Measurements from ENCODE around the gene E2F3. TPM values are rescaled to one million over a fixed set of nuclear protein-coding genes. Genes with fewer than 3 reads are reported as not detected.
A peak's percentile ranks its signal among the peaks of the same experiment; 100 is the strongest.

Gene E2F3
- total RNA-seq, 1 donor from 2014 or later, result 27.4 TPM

DNA sequence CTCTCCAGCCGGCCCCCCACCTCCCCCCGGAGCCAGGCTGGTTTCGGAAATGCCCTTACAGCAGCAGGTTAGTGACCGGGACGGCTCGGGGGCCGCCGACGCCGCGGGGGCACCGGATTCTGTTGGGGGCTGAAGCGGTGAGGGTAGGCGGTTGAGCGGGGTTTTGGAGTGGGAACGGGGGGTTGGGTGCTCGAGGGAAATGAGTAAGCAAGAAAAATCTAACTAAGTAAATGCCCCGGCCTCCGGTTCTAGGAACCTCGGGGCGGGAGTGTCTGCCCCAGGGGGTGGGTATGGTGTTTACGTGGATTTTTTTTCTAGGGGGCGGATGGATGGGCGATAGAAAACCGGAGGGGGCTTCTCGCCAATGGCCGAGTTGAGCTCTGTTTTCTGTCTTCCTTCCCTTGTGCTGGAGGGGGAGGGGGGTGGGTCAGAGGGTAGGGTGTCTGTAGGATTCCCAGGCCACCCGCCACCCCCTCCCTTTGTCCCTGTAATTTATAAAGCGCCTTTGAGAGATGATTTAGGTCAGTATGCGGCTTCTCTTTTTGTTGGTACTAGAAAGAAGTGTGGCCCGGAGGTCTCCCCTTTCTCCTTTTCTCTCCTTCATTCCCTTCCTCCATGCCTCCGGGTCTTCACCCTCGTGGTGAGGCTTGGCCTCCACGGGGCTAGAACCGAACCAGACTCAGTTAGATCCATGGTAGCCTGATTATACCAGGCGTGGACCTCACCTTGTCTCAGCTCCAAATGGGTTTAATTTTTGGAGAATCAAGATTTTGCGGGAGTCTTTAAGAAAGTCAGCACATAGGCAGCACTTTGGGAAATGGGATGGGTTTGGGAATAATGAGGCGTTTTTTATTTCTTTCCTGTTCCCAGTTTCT, 2.3 kb downstream of the E2F3 start:
- Histone ChIP-seq H3K9ac (ENCODE audit: low read length) (peak overlapping the region; percentile 85), H3K27me3 (ENCODE audit: insufficient read depth, low read length) (no peaks in the 10 kb centered on the region), H3K79me2 (ENCODE audit: insufficient read depth, low read length) (peaks cover 54% of the 10 kb centered on the region), H4K20me1 (ENCODE audit: insufficient read depth, low read length) (peaks cover 42% of the 10 kb centered on the region), H3K9me3 (ENCODE audit: insufficient read depth, low read depth, low read length) (no peaks in the 10 kb centered on the region), H3K4me1 (ENCODE audit: insufficient read depth, low read length) (peaks cover 6% of the 10 kb centered on the region), H3K4me2 (ENCODE audit: low read length) (peak overlapping the region; percentile 88), H3K27ac (ENCODE audit: low read depth, low read length) (peak overlapping the region; percentile 82), H3K36me3 (ENCODE audit: insufficient read depth, low read length) (no peaks in the 10 kb centered on the region), H3K4me3 (ENCODE audit: insufficient read depth, low read depth, low read length) (peak overlapping the region; percentile 74), H2AFZ (ENCODE audit: low read depth, low read length) (no peak overlapping the region)
- no peaks in the 10 kb centered on the region for H3K9me3 Mint-ChIP-seq (ENCODE audit: unreplicated experiment)
- H3K27me3 Mint-ChIP-seq (ENCODE audit: low read depth, unreplicated experiment), result no peaks in the 10 kb centered on the region
- H3K27ac Mint-ChIP-seq (ENCODE audit: unreplicated experiment), result peak overlapping the region; percentile 99
- no peak for TF ChIP-seq EZH2 (IDR thresholded peaks at IDR 0.05; ENCODE audit: insufficient read depth, low read length)
- TF ChIP-seq, protein P1, sequence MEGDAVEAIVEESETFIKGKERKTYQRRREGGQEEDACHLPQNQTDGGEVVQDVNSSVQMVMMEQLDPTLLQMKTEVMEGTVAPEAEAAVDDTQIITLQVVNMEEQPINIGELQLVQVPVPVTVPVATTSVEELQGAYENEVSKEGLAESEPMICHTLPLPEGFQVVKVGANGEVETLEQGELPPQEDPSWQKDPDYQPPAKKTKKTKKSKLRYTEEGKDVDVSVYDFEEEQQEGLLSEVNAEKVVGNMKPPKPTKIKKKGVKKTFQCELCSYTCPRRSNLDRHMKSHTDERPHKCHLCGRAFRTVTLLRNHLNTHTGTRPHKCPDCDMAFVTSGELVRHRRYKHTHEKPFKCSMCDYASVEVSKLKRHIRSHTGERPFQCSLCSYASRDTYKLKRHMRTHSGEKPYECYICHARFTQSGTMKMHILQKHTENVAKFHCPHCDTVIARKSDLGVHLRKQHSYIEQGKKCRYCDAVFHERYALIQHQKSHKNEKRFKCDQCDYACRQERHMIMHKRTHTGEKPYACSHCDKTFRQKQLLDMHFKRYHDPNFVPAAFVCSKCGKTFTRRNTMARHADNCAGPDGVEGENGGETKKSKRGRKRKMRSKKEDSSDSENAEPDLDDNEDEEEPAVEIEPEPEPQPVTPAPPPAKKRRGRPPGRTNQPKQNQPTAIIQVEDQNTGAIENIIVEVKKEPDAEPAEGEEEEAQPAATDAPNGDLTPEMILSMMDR (IDR thresholded peaks at IDR 0.05; ENCODE audit: insufficient read depth, low read depth, low read length), result no peak
- peaks cover 6% of the 10 kb centered on the region for H3K36me3 Mint-ChIP-seq (ENCODE audit: low read depth, unreplicated experiment)
- DNase-seq (ENCODE audit: low read depth) (peak; percentile 38), FAIRE-seq (no peak)
- peak overlapping the region; percentile 95 for H3K4me3 Mint-ChIP-seq (ENCODE audit: unreplicated experiment)
- peaks cover 16% of the 10 kb centered on the region for H3K4me1 Mint-ChIP-seq (ENCODE audit: low read depth, unreplicated experiment)

- no peak overlapping the region for H2AFZ ChIP-seq (ENCODE audit: low read depth, low read length)
- peak overlapping the region; percentile 85 for H3K9ac ChIP-seq (ENCODE audit: low read length)
- H3K36me3 ChIP-seq (ENCODE audit: insufficient read depth, low read length), result no peaks in the 10 kb centered on the region
- H3K4me3 ChIP-seq (ENCODE audit: insufficient read depth, low read depth, low read length), result peak overlapping the region; percentile 74
- peak overlapping the region; percentile 88 for H3K4me2 ChIP-seq (ENCODE audit: low read length)
- peak overlapping the region; percentile 82 for H3K27ac ChIP-seq (ENCODE audit: low read depth, low read length)
- H3K36me3 Mint-ChIP-seq (ENCODE audit: low read depth, unreplicated experiment), result peaks cover 6% of the 10 kb centered on the region
- H3K4me3 Mint-ChIP-seq (ENCODE audit: unreplicated experiment), result peak overlapping the region; percentile 95
- H3K4me1 Mint-ChIP-seq (ENCODE audit: low read depth, unreplicated experiment), result peaks cover 21% of the 10 kb centered on the region
- peaks cover 6% of the 10 kb centered on the region for H3K4me1 ChIP-seq (ENCODE audit: insufficient read depth, low read length)
- no peaks in the 10 kb centered on the region for H3K27me3 ChIP-seq (ENCODE audit: insufficient read depth, low read length)
- peaks cover 61% of the 10 kb centered on the region for H3K79me2 ChIP-seq (ENCODE audit: insufficient read depth, low read length)
- FAIRE-seq, result no peak
- H4K20me1 ChIP-seq (ENCODE audit: insufficient read depth, low read length), result peaks cover 48% of the 10 kb centered on the region
- peak; percentile 64 for DNase-seq (ENCODE audit: low read depth)
- H3K9me3 ChIP-seq (ENCODE audit: insufficient read depth, low read depth, low read length), result no peaks in the 10 kb centered on the region
- H3K27me3 Mint-ChIP-seq (ENCODE audit: low read depth, unreplicated experiment), result no peaks in the 10 kb centered on the region
- H3K27ac Mint-ChIP-seq (ENCODE audit: unreplicated experiment), result peak overlapping the region; percentile 99
- TF ChIP-seq, protein P1 (IDR thresholded peaks at IDR 0.05; ENCODE audit: insufficient read depth, low read depth, low read length), result peak; percentile 68
- TF ChIP-seq EZH2 (IDR thresholded peaks at IDR 0.05; ENCODE audit: insufficient read depth, low read length), result no peak
- no peaks in the 10 kb centered on the region for H3K9me3 Mint-ChIP-seq (ENCODE audit: unreplicated experiment)
Measured at GRCh38 chr6:20404641-20405032, 3.0 kb downstream of the E2F3 start.

GRCh38 chr6:20408851-20409250, 7.2 kb downstream of the E2F3 start:
- DNase-seq (ENCODE audit: low read depth), result no peak
- Mint-ChIP-seq H3K36me3 (ENCODE audit: low read depth, unreplicated experiment) (peaks cover 12% of the 10 kb centered on the region), H3K4me3 (ENCODE audit: unreplicated experiment) (no peak overlapping the region), H3K4me1 (ENCODE audit: low read depth, unreplicated experiment) (peaks cover 25% of the 10 kb centered on the region), H3K9me3 (ENCODE audit: unreplicated experiment) (no peaks in the 10 kb centered on the region), H3K27me3 (ENCODE audit: low read depth, unreplicated experiment) (no peaks in the 10 kb centered on the region), H3K27ac (ENCODE audit: unreplicated experiment) (peak overlapping the region; percentile 34)
- Histone ChIP-seq H3K9ac (ENCODE audit: low read length) (no peak overlapping the region), H3K9me3 (ENCODE audit: insufficient read depth, low read depth, low read length) (no peaks in the 10 kb centered on the region), H2AFZ (ENCODE audit: low read depth, low read length) (no peak overlapping the region), H3K4me1 (ENCODE audit: insufficient read depth, low read length) (no peaks in the 10 kb centered on the region), H3K4me2 (ENCODE audit: low read length) (no peak overlapping the region), H3K36me3 (ENCODE audit: insufficient read depth, low read length) (no peaks in the 10 kb centered on the region), H4K20me1 (ENCODE audit: insufficient read depth, low read length) (peaks cover 90% of the 10 kb centered on the region), H3K27ac (ENCODE audit: low read depth, low read length) (no peak overlapping the region), H3K4me3 (ENCODE audit: insufficient read depth, low read depth, low read length) (no peak overlapping the region), H3K79me2 (ENCODE audit: insufficient read depth, low read length) (peaks cover 98% of the 10 kb centered on the region), H3K27me3 (ENCODE audit: insufficient read depth, low read length) (no peaks in the 10 kb centered on the region)
- TF ChIP-seq EZH2 (IDR thresholded peaks at IDR 0.05; ENCODE audit: insufficient read depth, low read length), result no peak
- TF ChIP-seq, protein P1 (IDR thresholded peaks at IDR 0.05; ENCODE audit: insufficient read depth, low read depth, low read length), result no peak
- FAIRE-seq, result no peak

All from astrocyte (in vitro differentiated cells and primary cell).